ENCODE measurements around the gene LMO7. TPM values are rescaled to one million over a fixed set of nuclear protein-coding genes. Genes with fewer than 3 reads are reported as not detected.

LMO7 gene
- total RNA-seq, 1 experiment from 2014 or later: 18.5 TPM

GRCh38 chr13:75882261-75882660 lies 246.1 kb downstream of the LMO7 start (continued):
- TF ChIP-seq ARID4B (CRISPR knock-in tag; IDR thresholded peaks at IDR 0.05; ENCODE audit: borderline replicate concordance) (no peak), MXD4 (CRISPR knock-in tag; IDR thresholded peaks at IDR 0.05; ENCODE audit: borderline replicate concordance) (no peak), ZNF232 (CRISPR knock-in tag; IDR thresholded peaks at IDR 0.05) (no peak), TP53 (CRISPR knock-in tag; IDR thresholded peaks at IDR 0.05) (no peak), FOXJ3 (CRISPR knock-in tag; IDR thresholded peaks at IDR 0.05; ENCODE audit: borderline replicate concordance) (no peak), SP1 (CRISPR knock-in tag; conservative IDR thresholded peaks at IDR 0.05) (no peak), ZNF671 (CRISPR knock-in tag; IDR thresholded peaks at IDR 0.05) (no peak), NFE2L1 (CRISPR knock-in tag; IDR thresholded peaks at IDR 0.05) (no peak), FOXP1 (CRISPR knock-in tag; IDR thresholded peaks at IDR 0.05; ENCODE audit: borderline replicate concordance) (no peak)

GRCh38 chr13:75889427-75889826 lies 253.3 kb downstream of the LMO7 start:
- no peaks in the 10 kb centered on the region; the same call in none of the 2 replicates for H3K27me3 Mint-ChIP-seq (ENCODE audit: low read depth)
- peaks cover 6% of the 10 kb centered on the region; the same call in 1 of the 2 replicates for H3K9me3 Mint-ChIP-seq
- no peak overlapping the region for H3K27ac Mint-ChIP-seq
- ChIA-PET POLR2A (interaction anchor here (0.8 kb wide), 1 partner anchor 16 kb away, joined by 3 read pairs; no protein-coding TSS in a partner anchor), CTCF (interaction anchor here (0.6 to 2.0 kb wide), 5 partner anchors 12 to 202 kb away, joined by 3 to 12 read pairs (median 4); no protein-coding TSS in a partner anchor)
- DNase-seq (ENCODE audit: low spot score) (no peak), ATAC-seq (peak; percentile 73)
- H3K4me3 Mint-ChIP-seq: no peak overlapping the region
- TF ChIP-seq ZNF138 (CRISPR knock-in tag; conservative IDR thresholded peaks at IDR 0.05): no peak
- TF ChIP-seq NFE2L1 (CRISPR knock-in tag; IDR thresholded peaks at IDR 0.05): 0 out of 2 replicates have a peak, but pooled peaks have one; percentile 29
- H3K4me1 Mint-ChIP-seq: peaks cover 58% of the 10 kb centered on the region
- 0 out of 2 replicates have a peak, but pooled peaks cover 5% of the 10 kb centered on the region for H3K36me3 Mint-ChIP-seq

GRCh38 chr13:75895168-75895567 lies 259.0 kb downstream of the LMO7 start:
- H3K27me3 Mint-ChIP-seq (ENCODE audit: low read depth): no peaks in the 10 kb centered on the region
- POLR2A ChIA-PET: no interaction called here
- no peaks in the 10 kb centered on the region for H3K9me3 Mint-ChIP-seq
- CTCF ChIA-PET: interaction anchor here (0.7 to 1.7 kb wide), 3 partner anchors 11 to 18 kb away, joined by 3 to 5 read pairs (median 4); no protein-coding TSS in a partner anchor
- TF ChIP-seq ZBTB43 (CRISPR knock-in tag; IDR thresholded peaks at IDR 0.05): no peak
- TF ChIP-seq NR2C2 (CRISPR knock-in tag; IDR thresholded peaks at IDR 0.05): no peak
- no peak overlapping the region for H3K4me3 Mint-ChIP-seq
- H3K4me1 Mint-ChIP-seq: peaks cover 30% of the 10 kb centered on the region
- DNase-seq (ENCODE audit: low spot score): no peak
- ATAC-seq: no peak
- no peaks in the 10 kb centered on the region for H3K36me3 Mint-ChIP-seq
- no peak overlapping the region for H3K27ac Mint-ChIP-seq

DNA sequence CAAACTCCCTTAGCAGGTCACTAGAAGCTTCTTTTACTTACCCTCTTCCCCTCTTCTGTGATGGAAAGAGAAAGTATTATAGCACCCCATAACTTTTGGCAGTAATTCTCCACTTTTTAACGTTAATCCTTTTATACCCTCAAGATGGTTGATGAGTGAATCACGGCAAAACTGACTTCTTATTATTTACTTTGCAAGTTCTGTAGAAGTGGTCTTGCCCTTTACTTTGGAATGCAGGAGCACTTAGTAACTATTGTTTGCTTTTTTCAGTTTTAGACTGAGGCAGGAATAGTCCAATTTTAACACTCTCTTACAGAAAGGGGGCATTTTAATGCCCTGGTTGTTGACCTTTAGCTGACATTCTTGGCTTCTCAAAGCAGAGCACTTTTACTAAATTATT lies 260.1 kb downstream of the LMO7 start:
- DNase-seq (ENCODE audit: low spot score) (no peak), ATAC-seq (no peak)
- POLR2A ChIA-PET: no interaction called here
- H3K4me1 Mint-ChIP-seq: peaks cover 21% of the 10 kb centered on the region
- CTCF ChIA-PET: interaction anchor here (1.3 to 1.7 kb wide), 2 partner anchors 10 to 20 kb away, joined by 4 to 5 read pairs; no protein-coding TSS in a partner anchor
- H3K27me3 Mint-ChIP-seq (ENCODE audit: low read depth): no peaks in the 10 kb centered on the region
- H3K27ac Mint-ChIP-seq: no peak overlapping the region
- no peaks in the 10 kb centered on the region for H3K9me3 Mint-ChIP-seq
- no peak overlapping the region for H3K4me3 Mint-ChIP-seq
- no peaks in the 10 kb centered on the region for H3K36me3 Mint-ChIP-seq
- no peak for TF ChIP-seq ZNF317 (CRISPR knock-in tag; IDR thresholded peaks at IDR 0.05; ENCODE audit: borderline replicate concordance, low read depth)
- TF ChIP-seq, protein P1, sequence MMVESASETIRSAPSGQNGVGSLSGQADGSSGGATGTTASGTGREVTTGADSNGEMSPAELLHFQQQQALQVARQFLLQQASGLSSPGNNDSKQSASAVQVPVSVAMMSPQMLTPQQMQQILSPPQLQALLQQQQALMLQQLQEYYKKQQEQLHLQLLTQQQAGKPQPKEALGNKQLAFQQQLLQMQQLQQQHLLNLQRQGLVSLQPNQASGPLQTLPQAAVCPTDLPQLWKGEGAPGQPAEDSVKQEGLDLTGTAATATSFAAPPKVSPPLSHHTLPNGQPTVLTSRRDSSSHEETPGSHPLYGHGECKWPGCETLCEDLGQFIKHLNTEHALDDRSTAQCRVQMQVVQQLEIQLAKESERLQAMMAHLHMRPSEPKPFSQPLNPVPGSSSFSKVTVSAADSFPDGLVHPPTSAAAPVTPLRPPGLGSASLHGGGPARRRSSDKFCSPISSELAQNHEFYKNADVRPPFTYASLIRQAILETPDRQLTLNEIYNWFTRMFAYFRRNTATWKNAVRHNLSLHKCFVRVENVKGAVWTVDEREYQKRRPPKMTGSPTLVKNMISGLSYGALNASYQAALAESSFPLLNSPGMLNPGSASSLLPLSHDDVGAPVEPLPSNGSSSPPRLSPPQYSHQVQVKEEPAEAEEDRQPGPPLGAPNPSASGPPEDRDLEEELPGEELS (CRISPR knock-in tag; IDR thresholded peaks at IDR 0.05): no peak
- no peak for TF ChIP-seq PRRX2 (CRISPR knock-in tag; IDR thresholded peaks at IDR 0.05)
- no peak for TF ChIP-seq USF1 (CRISPR knock-in tag; IDR thresholded peaks at IDR 0.05)
- TF ChIP-seq JUN (CRISPR knock-in tag; IDR thresholded peaks at IDR 0.05): no peak
- TF ChIP-seq, protein P2, sequence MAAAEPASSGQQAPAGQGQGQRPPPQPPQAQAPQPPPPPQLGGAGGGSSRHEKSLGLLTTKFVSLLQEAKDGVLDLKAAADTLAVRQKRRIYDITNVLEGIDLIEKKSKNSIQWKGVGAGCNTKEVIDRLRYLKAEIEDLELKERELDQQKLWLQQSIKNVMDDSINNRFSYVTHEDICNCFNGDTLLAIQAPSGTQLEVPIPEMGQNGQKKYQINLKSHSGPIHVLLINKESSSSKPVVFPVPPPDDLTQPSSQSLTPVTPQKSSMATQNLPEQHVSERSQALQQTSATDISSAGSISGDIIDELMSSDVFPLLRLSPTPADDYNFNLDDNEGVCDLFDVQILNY (CRISPR knock-in tag; IDR thresholded peaks at IDR 0.05): no peak
- TF ChIP-seq ATF2 (CRISPR knock-in tag; IDR thresholded peaks at IDR 0.05; ENCODE audit: borderline replicate concordance, low read depth): no peak
- TF ChIP-seq FOXK1 (CRISPR knock-in tag; IDR thresholded peaks at IDR 0.05): no peak
- TF ChIP-seq HMGA2 (CRISPR knock-in tag; IDR thresholded peaks at IDR 0.05): no peak

Measured in WTC11 (cell line).